Measurements from ENCODE around the gene ZNF655. TPM values are rescaled to one million over a fixed set of nuclear protein-coding genes. Genes with fewer than 3 reads are reported as not detected.
"Not testable (repeated sequence)": the region's sequence is repeated elsewhere in the genome, so short reads cannot be mapped to it uniquely, and the experiment has no call there.

Gene ZNF655
- total RNA-seq, 1 experiment from 2014 or later, result 85.2 TPM

GRCh38 chr7:99560834-99561736, 2.6 kb downstream of the ZNF655 start:
- DNase-seq (ENCODE audit: low read depth), result no peak

- DNase-seq (ENCODE audit: low read depth), result no peak
These were observed 3.3 kb downstream of the ZNF655 start for GRCh38 chr7:99561737-99562051.

- DNase-seq (ENCODE audit: low read depth), result no peak
These were observed 3.8 kb downstream of the ZNF655 start for GRCh38 chr7:99562114-99562784.

GRCh38 chr7:99562832-99563231, 4.4 kb downstream of the ZNF655 start:
- peak; percentile 98 for DNase-seq (ENCODE audit: low read depth)

GRCh38 chr7:99563650-99564049, 5.2 kb downstream of the ZNF655 start:
- DNase-seq (ENCODE audit: low read depth), result peak; percentile 80

GRCh38 chr7:99568770-99569169, 10.3 kb downstream of the ZNF655 start:
- DNase-seq (ENCODE audit: low read depth), result not testable (repeated sequence)

- no peak for DNase-seq (ENCODE audit: low read depth)
These were observed 13.3 kb downstream of the ZNF655 start for GRCh38 chr7:99571768-99572167.

- DNase-seq (ENCODE audit: low read depth), result no peak
These were observed 14.8 kb downstream of the ZNF655 start for GRCh38 chr7:99573257-99573656.

- DNase-seq (ENCODE audit: low read depth), result no peak
These were observed 17.8 kb downstream of the ZNF655 start for GRCh38 chr7:99576251-99576650.

GRCh38 chr7:99579281-99579955, 21.0 kb downstream of the ZNF655 start:
- no peak for DNase-seq (ENCODE audit: low read depth)

GRCh38 chr7:99579956-99580777, 21.7 kb downstream of the ZNF655 start:
- DNase-seq (ENCODE audit: low read depth), result no peak

- not testable (repeated sequence) for DNase-seq (ENCODE audit: low read depth)
These were observed 22.4 kb downstream of the ZNF655 start for GRCh38 chr7:99580778-99581332.

- no peak for DNase-seq (ENCODE audit: low read depth)
These were observed 30.4 kb downstream of the ZNF655 start for GRCh38 chr7:99588868-99589267.

- DNase-seq (ENCODE audit: low read depth), result no peak
These were observed 36.7 kb downstream of the ZNF655 start for GRCh38 chr7:99594948-99595745.

- DNase-seq (ENCODE audit: low read depth), result no peak
These were observed 38.0 kb downstream of the ZNF655 start for GRCh38 chr7:99596408-99596955.

GRCh38 chr7:99597762-99598501, 39.5 kb downstream of the ZNF655 start, which contains the start of gene TMEM225B:
Gene TMEM225B (plus strand): TSS chr7:99598267. CDS start chr7:99604389, 6,122 bp downstream.
- DNase-seq (ENCODE audit: low read depth), result no peak

- no peak for DNase-seq (ENCODE audit: low read depth)
These were observed 41.4 kb downstream of the ZNF655 start for GRCh38 chr7:99599836-99600235.

- DNase-seq (ENCODE audit: low read depth), result no peak
These were observed 43.3 kb downstream of the ZNF655 start for GRCh38 chr7:99601656-99602310.

All from HT1080 (cell line).